CD14-positive monocyte (primary cell): ENCODE results near the gene RNF220. TPM values are rescaled to one million over a fixed set of nuclear protein-coding genes. Genes with fewer than 3 reads are reported as not detected.

Experiments
- DNase-seq, 3 donors: peaks; one replicate each; pipeline ENCODE4 v3.0.0-alpha.2; 2011 to 2022
- H2AFZ ChIP-seq: 2 replicates; pipeline ENCODE4 v1.6.0; 2012; ENCODE audit warnings: mild to moderate bottlenecking, low read depth, low read length, inconsistent platforms; ENCODE audit not compliant: insufficient read depth, poor library complexity, severe bottlenecking
- H3K27ac ChIP-seq, 2 donors: 1 replicate in 1 of 2; 2 replicates in 1 of 2; pipeline ENCODE4 v1.5.1; 2012 to 2013; ENCODE audit warnings: low read length in 2 of 2, control low read depth in 1 of 2, inconsistent platforms in 1 of 2, low read depth in 1 of 2, mild to moderate bottlenecking in 1 of 2
- H3K27me3 ChIP-seq, 2 donors: one replicate each; pipeline versions ENCODE4 v1.6.0 to v1.6.1; 2011 to 2013; ENCODE audit warnings: low read length in 2 of 2; ENCODE audit not compliant: control insufficient read depth in 2 of 2, insufficient read depth in 2 of 2
- H3K36me3 ChIP-seq, 2 donors: replicated peaks in 1 of 2; 1 replicate in 1 of 2; 2 replicates in 1 of 2; pipeline versions ENCODE4 v1.5.1 to v1.6.1; 2012 to 2013; ENCODE audit warnings: low read length in 2 of 2, control low read depth in 1 of 2, inconsistent platforms in 1 of 2, mild to moderate bottlenecking in 1 of 2; ENCODE audit not compliant: insufficient read depth in 2 of 2, control insufficient read depth in 1 of 2
- H3K4me1 ChIP-seq, 2 donors: 1 replicate in 1 of 2; 2 replicates in 1 of 2; pipeline versions ENCODE4 v1.5.1 to v1.6.1; 2012 to 2013; ENCODE audit warnings: low read length in 2 of 2, control low read depth in 1 of 2, inconsistent platforms in 1 of 2, mild to moderate bottlenecking in 1 of 2, moderate library complexity in 1 of 2; ENCODE audit not compliant: insufficient read depth in 2 of 2, control insufficient read depth in 1 of 2
- H3K4me2 ChIP-seq: replicated peaks from 2 replicates; pipeline ENCODE3; 2012; ENCODE audit warnings: low read length, moderate library complexity, mild to moderate bottlenecking; ENCODE audit not compliant: poor library complexity, severe bottlenecking; ENCODE audit errors: extremely low read depth
- H3K4me3 ChIP-seq, 3 experiments: fragments of 200-600 bp in 1 of 3; sonication (generic) in 1 of 3; replicated peaks in 1 of 3; 1 replicate in 2 of 3; 2 replicates in 1 of 3; pipeline ENCODE4 v1.5.1; 2011 to 2013; ENCODE audit warnings: low read length in 3 of 3, mild to moderate bottlenecking in 3 of 3, control low read depth in 2 of 3, low read depth in 2 of 3, inconsistent platforms in 1 of 3, moderate library complexity in 1 of 3
- H3K79me2 ChIP-seq: 2 replicates; pipeline ENCODE4 v1.6.0; 2012; ENCODE audit warnings: mild to moderate bottlenecking, control low read depth, inconsistent platforms, low read length, moderate library complexity; ENCODE audit not compliant: insufficient read depth
- H3K9ac ChIP-seq: 2 replicates; pipeline ENCODE4 v1.6.0; 2017; ENCODE audit warnings: low read length, mild to moderate bottlenecking; ENCODE audit not compliant: insufficient read depth, poor library complexity, severe bottlenecking
- H3K9me3 ChIP-seq, 2 donors: replicated peaks in 1 of 2; 1 replicate in 1 of 2; 2 replicates in 1 of 2; pipeline versions ENCODE4 v1.5.1 to v1.6.1; 2012 to 2013; ENCODE audit warnings: low read length in 2 of 2, control low read depth in 1 of 2; ENCODE audit not compliant: control insufficient read depth in 1 of 2, insufficient read depth in 1 of 2
- H4K20me1 ChIP-seq: 2 replicates; pipeline ENCODE4 v1.6.0; 2012; ENCODE audit warnings: mild to moderate bottlenecking, low read length, control low read depth, moderate library complexity; ENCODE audit not compliant: insufficient read depth
- H3K27ac Mint-ChIP-seq, 7 donors: one replicate each; pipeline ENCODE4 v1.8.0; 2020; ENCODE audit warnings: mild to moderate bottlenecking in 7 of 7, mixed read lengths in 7 of 7, moderate library complexity in 6 of 7, inconsistent platforms in 2 of 7
- H3K27me3 Mint-ChIP-seq, 3 donors: one replicate each; pipeline ENCODE4 v1.8.0; 2021 to 2022; ENCODE audit warnings: low read depth in 3 of 3, mild to moderate bottlenecking in 3 of 3, mixed read lengths in 3 of 3, moderate library complexity in 3 of 3, inconsistent platforms in 1 of 3
- H3K36me3 Mint-ChIP-seq, 2 donors: one replicate each; pipeline ENCODE4 v1.8.0; 2020; ENCODE audit warnings: mixed read lengths in 2 of 2, inconsistent platforms in 1 of 2, mild to moderate bottlenecking in 1 of 2
- H3K4me1 Mint-ChIP-seq: one replicate; pipeline ENCODE4 v1.8.0; 2020; ENCODE audit warnings: mild to moderate bottlenecking, mixed read lengths
- H3K4me3 Mint-ChIP-seq, 2 donors: one replicate each; pipeline ENCODE4 v1.8.0; 2020; ENCODE audit warnings: mild to moderate bottlenecking in 2 of 2, mixed read lengths in 2 of 2, moderate library complexity in 1 of 2
- H3K9me3 Mint-ChIP-seq, 7 donors: one replicate each; pipeline ENCODE4 v1.8.0; 2020 to 2022; ENCODE audit warnings: mixed read lengths in 7 of 7, mild to moderate bottlenecking in 6 of 7, moderate library complexity in 6 of 7, inconsistent platforms in 2 of 7
- WGBS: methylation state at CpG from one replicate; pipeline ENCODE4 v1.1.5; 2013; ENCODE audit warnings: missing lambda C conversion rate; ENCODE audit not compliant: insufficient coverage; 5-methylcytosine and 5-hydroxymethylcytosine counted together
- intact Hi-C, 2 donors: fragments of 100-400 bp; cut with micrococcal nuclease; formaldehyde crosslinking; loops; one replicate each; pipeline versions ENCODE4 v1.15.0 to v1.15.1; 2023
- polyA plus RNA-seq, 3 donors: library from polyadenylated mRNA; depleted of rRNA in 1 of 3; unstranded in 2 of 3; stranded (reverse) in 1 of 3; fragments of 300-500 nt in 2 of 3; fragments of >200 nt in 1 of 3; fragmentation: Illumina TruSeq in 2 of 3; gene quantifications; 1 replicate in 2 of 3; 2 replicates in 1 of 3; pipeline ENCODE4 v1.2.3, GENCODE V29; 2012 to 2021
- TF ChIP-seq, protein P1 (sequence below): fragments of 200-600 bp; IDR thresholded peaks from one replicate; pipeline ENCODE4 v1.8.0; 2022; ENCODE audit warnings: antibody characterized with exemption, mild to moderate bottlenecking

Gene RNF220
- polyA plus RNA-seq, 3 donors: 39.4 to 133 (median 49.4) TPM

- Mint-ChIP-seq H3K4me3 (no peak overlapping the region), H3K27me3 (no peaks in the 10 kb centered on the region), H3K27ac (peak overlapping the region in 1 of 7 donors; percentile 70), H3K4me1 (peaks cover 1% of the 10 kb centered on the region), H3K36me3 (peaks cover 95 to 100% of the 10 kb centered on the region in 2 donors), H3K9me3 (no peaks in the 10 kb centered on the region)
- H3K27ac ChIP-seq: no peak overlapping the region
- no peaks in the 10 kb centered on the region for H3K4me1 ChIP-seq
- H2AFZ ChIP-seq: no peak overlapping the region
- intact Hi-C loops: no loop called here
- peaks cover 80% of the 10 kb centered on the region for H4K20me1 ChIP-seq
- peaks cover 100% of the 10 kb centered on the region in 2 donors for H3K36me3 ChIP-seq
- H3K4me2 ChIP-seq: no peak overlapping the region
- H3K79me2 ChIP-seq: peaks cover 22% of the 10 kb centered on the region
- TF ChIP-seq, protein P1, sequence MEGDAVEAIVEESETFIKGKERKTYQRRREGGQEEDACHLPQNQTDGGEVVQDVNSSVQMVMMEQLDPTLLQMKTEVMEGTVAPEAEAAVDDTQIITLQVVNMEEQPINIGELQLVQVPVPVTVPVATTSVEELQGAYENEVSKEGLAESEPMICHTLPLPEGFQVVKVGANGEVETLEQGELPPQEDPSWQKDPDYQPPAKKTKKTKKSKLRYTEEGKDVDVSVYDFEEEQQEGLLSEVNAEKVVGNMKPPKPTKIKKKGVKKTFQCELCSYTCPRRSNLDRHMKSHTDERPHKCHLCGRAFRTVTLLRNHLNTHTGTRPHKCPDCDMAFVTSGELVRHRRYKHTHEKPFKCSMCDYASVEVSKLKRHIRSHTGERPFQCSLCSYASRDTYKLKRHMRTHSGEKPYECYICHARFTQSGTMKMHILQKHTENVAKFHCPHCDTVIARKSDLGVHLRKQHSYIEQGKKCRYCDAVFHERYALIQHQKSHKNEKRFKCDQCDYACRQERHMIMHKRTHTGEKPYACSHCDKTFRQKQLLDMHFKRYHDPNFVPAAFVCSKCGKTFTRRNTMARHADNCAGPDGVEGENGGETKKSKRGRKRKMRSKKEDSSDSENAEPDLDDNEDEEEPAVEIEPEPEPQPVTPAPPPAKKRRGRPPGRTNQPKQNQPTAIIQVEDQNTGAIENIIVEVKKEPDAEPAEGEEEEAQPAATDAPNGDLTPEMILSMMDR: no peak
- DNase-seq: no peak
- no peaks in the 10 kb centered on the region for H3K9me3 ChIP-seq
- H3K4me3 ChIP-seq: no peak overlapping the region
- 97% methylated on average over 12 of the region's 28 CpGs for WGBS
- H3K9ac ChIP-seq: no peak overlapping the region
- no peaks in the 10 kb centered on the region for H3K27me3 ChIP-seq
These were observed 241.4 kb downstream of the RNF220 start for GRCh38 chr1:44646261-44647110.

DNA sequence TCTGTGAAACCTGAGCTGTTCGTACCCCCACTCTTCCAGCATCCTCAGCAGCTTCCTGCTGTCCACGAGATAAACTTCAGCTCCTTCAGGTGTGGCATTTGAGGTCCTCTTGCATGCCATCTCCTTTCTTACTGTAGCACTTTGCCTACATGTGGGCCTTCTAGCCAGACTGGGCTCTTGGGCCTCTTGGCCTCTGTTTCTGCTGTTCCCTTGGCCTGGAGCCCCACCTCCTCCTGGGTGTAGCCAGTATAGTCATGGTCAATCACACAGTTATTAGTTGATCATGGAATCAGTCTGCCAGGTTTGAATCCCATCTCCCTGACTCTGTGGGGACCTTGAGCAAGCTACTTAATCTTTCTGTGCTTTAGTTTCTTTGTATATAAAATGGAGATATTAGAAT is 242.8 kb downstream of the RNF220 start:
- Mint-ChIP-seq H3K4me3 (no peak overlapping the region), H3K27ac (peak overlapping the region in 1 of 7 donors; percentile 15), H3K9me3 (no peaks in the 10 kb centered on the region), H3K36me3 (peaks cover 85 to 93% of the 10 kb centered on the region in 2 donors), H3K27me3 (no peaks in the 10 kb centered on the region), H3K4me1 (peaks cover 1% of the 10 kb centered on the region)
- Histone ChIP-seq H4K20me1 (peaks cover 80% of the 10 kb centered on the region), H3K9me3 (no peaks in the 10 kb centered on the region), H2AFZ (no peak overlapping the region), H3K9ac (no peak overlapping the region), H3K4me3 (no peak overlapping the region), H3K36me3 (peaks cover 86 to 94% of the 10 kb centered on the region in 2 donors), H3K27me3 (no peaks in the 10 kb centered on the region), H3K27ac (no peak overlapping the region), H3K4me1 (no peaks in the 10 kb centered on the region), H3K79me2 (peaks cover 11% of the 10 kb centered on the region), H3K4me2 (no peak overlapping the region)
- intact Hi-C loops: no loop called here
- WGBS: 100% methylated on average over 2 of the region's 2 CpGs
- no peak for DNase-seq
- TF ChIP-seq, protein P1: no peak
